ENCODE results near the gene E2F2.

DNA sequence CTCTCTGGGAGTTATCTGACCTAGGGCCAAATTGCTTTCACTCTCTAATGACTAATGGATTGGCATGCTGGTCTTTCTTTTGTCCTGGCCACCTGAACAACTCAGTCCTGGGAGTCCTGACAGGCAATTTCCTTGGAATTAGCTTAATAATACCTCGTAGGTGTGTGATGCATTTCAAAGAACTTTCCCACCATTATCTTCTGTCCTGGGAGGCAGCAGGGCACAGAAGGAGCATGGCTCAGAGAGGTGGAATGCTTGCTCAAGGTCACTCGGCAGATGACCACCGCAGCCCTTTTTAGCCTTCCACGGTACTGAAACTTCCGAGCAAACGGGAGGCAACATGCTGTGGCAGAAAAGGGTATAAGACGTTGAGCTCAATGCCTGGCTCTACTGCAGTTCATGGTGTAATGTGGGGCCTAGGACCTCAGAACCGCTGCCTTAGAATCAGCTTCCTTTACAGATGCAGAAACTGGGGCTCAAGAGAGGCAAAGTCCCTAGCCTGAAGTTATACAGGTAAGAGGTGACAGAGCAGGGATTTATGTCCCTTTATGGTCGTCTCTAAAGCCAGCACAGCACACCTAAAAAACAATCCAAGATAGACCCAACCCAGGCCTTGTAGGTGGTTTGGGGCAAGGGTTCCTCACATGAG, 25.1 kb upstream of the E2F2 start:
- TF ChIP-seq POLR2AphosphoS5 (IDR thresholded peaks at IDR 0.05; ENCODE audit: low read depth, low read length) (no peak), TAF1 (IDR thresholded peaks at IDR 0.05; ENCODE audit: borderline replicate concordance, low read depth, low read length) (no peak)
